Neural progenitor cell (in vitro differentiated cells): Measurements from ENCODE around the gene CCR7. TPM values are rescaled to one million over a fixed set of nuclear protein-coding genes. Genes with fewer than 3 reads are reported as not detected.

ENCODE experiments used
- DNase-seq: peaks from one replicate; pipeline ENCODE4 v3.0.0-alpha.2; 2016; ENCODE audit warnings: low spot score
- H2AFZ ChIP-seq: fragments of 200-600 bp; sonication (generic); replicated peaks from 2 replicates; pipeline ENCODE4 v1.6.1; 2016; ENCODE audit warnings: antibody characterized with exemption
- H3F3A ChIP-seq: fragments of 200-600 bp; sonication (generic); 2 replicates; pipeline ENCODE4 v1.6.1; 2016; ENCODE audit warnings: antibody characterized with exemption, low read depth
- H3K27ac ChIP-seq: fragments of 200-600 bp; sonication (generic); 2 replicates; pipeline ENCODE4 v1.5.1; 2016; ENCODE audit warnings: mild to moderate bottlenecking
- H3K27me3 ChIP-seq: fragments of 200-600 bp; sonication (generic); 2 replicates; pipeline ENCODE4 v1.6.1; 2016; ENCODE audit warnings: mild to moderate bottlenecking, moderate library complexity
- H3K36me3 ChIP-seq: fragments of 200-600 bp; sonication (generic); 2 replicates; pipeline ENCODE4 v1.5.1; 2016
- H3K4me1 ChIP-seq: fragments of 200-600 bp; sonication (generic); 2 replicates; pipeline ENCODE4 v1.6.1; 2016; ENCODE audit warnings: mixed run types
- H3K4me2 ChIP-seq: fragments of 200-600 bp; sonication (generic); 2 replicates; pipeline ENCODE4 v1.6.1; 2016
- H3K4me3 ChIP-seq: fragments of 200-600 bp; sonication (generic); 2 replicates; pipeline ENCODE4 v1.5.1; 2016
- H3K79me2 ChIP-seq: fragments of 200-600 bp; sonication (generic); 2 replicates; pipeline ENCODE4 v1.6.1; 2016; ENCODE audit warnings: low read depth
- H3K9ac ChIP-seq: fragments of 200-600 bp; sonication (generic); 2 replicates; pipeline ENCODE4 v1.6.1; 2016
- H3K9me3 ChIP-seq: fragments of 200-600 bp; sonication (generic); 2 replicates; pipeline ENCODE4 v1.5.1; 2016; ENCODE audit warnings: low read depth
- H4K20me1 ChIP-seq: fragments of 200-600 bp; sonication (generic); 2 replicates; pipeline ENCODE4 v1.6.1; 2016; ENCODE audit warnings: low read depth
- H3K27ac Mint-ChIP-seq: 3 replicates; pipeline ENCODE4 v1.8.0; 2021; ENCODE audit warnings: mixed read lengths
- H3K27me3 Mint-ChIP-seq: 2 replicates; pipeline ENCODE4 v1.8.0; 2022; ENCODE audit warnings: low read depth, mild to moderate bottlenecking, inconsistent platforms, moderate library complexity, mixed read lengths; ENCODE audit not compliant: insufficient read depth
- H3K36me3 Mint-ChIP-seq: 3 replicates; pipeline ENCODE4 v1.8.0; 2021; ENCODE audit warnings: mixed read lengths
- H3K4me1 Mint-ChIP-seq: 3 replicates; pipeline ENCODE4 v1.8.0; 2021; ENCODE audit warnings: mixed read lengths
- H3K4me3 Mint-ChIP-seq: 3 replicates; pipeline ENCODE4 v1.8.0; 2021; ENCODE audit warnings: mild to moderate bottlenecking, moderate library complexity, mixed read lengths
- H3K9me3 Mint-ChIP-seq: 3 replicates; pipeline ENCODE4 v1.8.0; 2020; ENCODE audit warnings: mixed read lengths
- CTCF ChIP-seq: fragments of 200-600 bp; sonication (generic); IDR thresholded peaks from 2 replicates; pipeline ENCODE4 v1.5.1; 2017; ENCODE audit warnings: antibody characterized with exemption, mild to moderate bottlenecking
- EZH2 ChIP-seq: fragments of 200-600 bp; sonication (generic); IDR thresholded peaks from 2 replicates; pipeline ENCODE4 v1.6.1; 2017; ENCODE audit warnings: antibody characterized with exemption, mild to moderate bottlenecking, moderate library complexity
- EZH2phosphoT487 ChIP-seq: fragments of 200-600 bp; sonication (generic); IDR thresholded peaks from 2 replicates; pipeline ENCODE4 v1.6.1; 2017; ENCODE audit warnings: antibody characterized with exemption
- total RNA-seq: library from RNA; depleted of rRNA; stranded (reverse); fragments of >200 nt; gene quantifications from 2 replicates; pipeline ENCODE4 v1.2.3, GENCODE V29; 2015; ENCODE audit warnings: low replicate concordance

Gene CCR7
- total RNA-seq, 1 donor from 2014 or later = not detected

- H3K4me1 ChIP-seq = no peaks in the 10 kb centered on the region
- H3K79me2 ChIP-seq = no peaks in the 10 kb centered on the region
- no peaks in the 10 kb centered on the region for H3K9me3 ChIP-seq
- H3K27ac ChIP-seq = no peak overlapping the region
- Mint-ChIP-seq H3K27me3 (peaks cover 12% of the 10 kb centered on the region), H3K9me3 (peaks cover 8% of the 10 kb centered on the region), H3K36me3 (no peaks in the 10 kb centered on the region), H3K4me1 (peaks cover 2% of the 10 kb centered on the region), H3K27ac (no peak overlapping the region), H3K4me3 (no peak overlapping the region)
- no peaks in the 10 kb centered on the region for H3K27me3 ChIP-seq
- no peak overlapping the region for H2AFZ ChIP-seq
- no peaks in the 10 kb centered on the region for H3F3A ChIP-seq
- no peak overlapping the region for H3K9ac ChIP-seq
- no peaks in the 10 kb centered on the region for H3K36me3 ChIP-seq
- no peaks in the 10 kb centered on the region for H4K20me1 ChIP-seq
- no peak overlapping the region for H3K4me2 ChIP-seq
- no peak for DNase-seq
- no peak for TF ChIP-seq EZH2
- no peak for TF ChIP-seq CTCF
- TF ChIP-seq EZH2phosphoT487 = no peak
- H3K4me3 ChIP-seq = no peak overlapping the region
These were observed 40.0 kb downstream of the CCR7 start for GRCh38 chr17:40525294-40525693.

- no peak overlapping the region for H3K27ac Mint-ChIP-seq
- Histone ChIP-seq H3K4me1 (no peaks in the 10 kb centered on the region), H3K27me3 (no peaks in the 10 kb centered on the region), H3K9ac (no peak overlapping the region), H3K27ac (no peak overlapping the region), H3K4me3 (no peak overlapping the region), H4K20me1 (no peaks in the 10 kb centered on the region), H3F3A (no peaks in the 10 kb centered on the region), H3K4me2 (no peak overlapping the region), H3K79me2 (no peaks in the 10 kb centered on the region), H3K36me3 (no peaks in the 10 kb centered on the region), H3K9me3 (no peaks in the 10 kb centered on the region), H2AFZ (no peak overlapping the region)
- H3K36me3 Mint-ChIP-seq = no peaks in the 10 kb centered on the region
- TF ChIP-seq CTCF (no peak), EZH2 (no peak), EZH2phosphoT487 (no peak)
- H3K27me3 Mint-ChIP-seq = peaks cover 12% of the 10 kb centered on the region
- H3K4me1 Mint-ChIP-seq = peaks cover 2% of the 10 kb centered on the region
- no peak overlapping the region for H3K4me3 Mint-ChIP-seq
- H3K9me3 Mint-ChIP-seq = peaks cover 8% of the 10 kb centered on the region
- no peak for DNase-seq
These were observed 40.9 kb downstream of the CCR7 start for GRCh38 chr17:40524243-40524965.

- no peak overlapping the region for H3K4me3 ChIP-seq
- H3K4me1 Mint-ChIP-seq = peaks cover 2% of the 10 kb centered on the region
These were observed 42.3 kb downstream of the CCR7 start for GRCh38 chr17:40522961-40523310.

More at GRCh38 chr17:40522961-40523310, 42.3 kb downstream of the CCR7 start:
- Histone ChIP-seq H3K4me1 (no peaks in the 10 kb centered on the region), H3K9me3 (no peaks in the 10 kb centered on the region), H2AFZ (no peak overlapping the region), H3K4me2 (no peak overlapping the region), H3K9ac (no peak overlapping the region), H3K79me2 (no peaks in the 10 kb centered on the region), H3F3A (no peaks in the 10 kb centered on the region), H3K27ac (no peak overlapping the region), H3K27me3 (no peaks in the 10 kb centered on the region), H3K36me3 (no peaks in the 10 kb centered on the region), H4K20me1 (no peaks in the 10 kb centered on the region)
- Mint-ChIP-seq H3K27ac (no peak overlapping the region), H3K27me3 (peaks cover 10% of the 10 kb centered on the region), H3K36me3 (no peaks in the 10 kb centered on the region), H3K4me3 (no peak overlapping the region), H3K9me3 (peaks cover 8% of the 10 kb centered on the region)
- DNase-seq = no peak
- no peak for TF ChIP-seq CTCF
- no peak for TF ChIP-seq EZH2phosphoT487
- TF ChIP-seq EZH2 = no peak
